ENCODE results near the gene FRMD4B.
"Not testable (repeated sequence)": the region's sequence is repeated elsewhere in the genome, so short reads cannot be mapped to it uniquely, and the experiment has no call there.

FRMD4B gene

DNA sequence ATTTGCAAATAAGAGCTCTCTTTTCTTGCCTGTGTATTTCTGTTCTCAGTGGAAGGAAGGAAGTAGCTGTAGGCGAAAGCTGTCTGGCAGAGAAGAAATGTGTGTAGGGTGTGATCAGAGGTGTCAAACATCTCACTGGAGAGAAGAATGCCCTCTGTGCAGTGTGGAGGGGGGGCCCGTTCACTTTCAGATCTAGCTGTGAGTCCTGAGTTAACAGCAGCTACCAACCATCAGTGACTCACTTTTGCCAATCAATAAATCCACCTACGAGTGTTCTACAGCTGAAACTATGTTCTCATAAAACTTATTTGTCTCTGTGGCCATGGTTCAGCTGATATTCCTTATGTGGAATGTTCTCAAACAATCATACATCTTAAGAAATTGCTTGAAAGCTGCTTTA lies 103.7 kb downstream of the FRMD4B start:
- peak; percentile 79 for DNase-seq

DNA sequence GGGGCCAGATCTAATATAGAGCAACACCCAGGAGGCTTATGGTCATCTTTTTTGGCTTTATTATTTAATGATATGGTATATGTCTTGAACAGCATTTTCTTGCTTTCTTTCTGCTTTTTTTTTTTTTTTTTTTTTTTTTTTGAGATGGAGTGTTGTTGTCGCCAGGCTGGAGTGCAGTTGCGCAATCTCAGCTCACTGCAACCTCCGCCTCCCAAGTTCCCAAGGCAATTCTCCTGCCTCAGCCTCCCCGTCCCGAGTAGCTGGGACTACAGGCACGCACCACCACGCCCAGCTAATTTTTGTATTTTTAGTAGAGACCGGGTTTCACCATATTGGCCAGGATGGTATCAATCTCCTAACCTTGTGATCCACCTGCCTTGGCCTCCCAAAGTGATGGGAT lies 108.5 kb downstream of the FRMD4B start:
- DNase-seq, result not testable (repeated sequence)

DNA sequence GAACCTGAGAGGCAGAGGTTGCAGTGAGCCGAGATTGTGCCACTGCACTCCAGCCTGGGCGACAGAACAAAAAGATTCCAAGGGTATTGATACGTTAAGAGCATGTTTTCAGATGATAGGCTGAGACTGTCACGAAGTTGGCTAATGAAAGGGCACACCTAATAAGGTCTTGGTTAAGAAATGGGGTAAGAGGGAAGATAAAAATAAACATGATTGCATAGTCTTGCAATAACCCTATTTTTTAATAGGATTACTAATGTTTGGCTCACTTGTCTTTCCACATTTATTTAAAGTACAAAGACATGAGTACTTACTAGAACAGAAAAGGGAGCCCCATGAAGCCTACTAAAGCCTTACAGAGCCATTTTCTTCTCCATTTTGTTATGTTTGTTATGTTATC lies 109.0 kb downstream of the FRMD4B start:
- DNase-seq, result no peak

DNA sequence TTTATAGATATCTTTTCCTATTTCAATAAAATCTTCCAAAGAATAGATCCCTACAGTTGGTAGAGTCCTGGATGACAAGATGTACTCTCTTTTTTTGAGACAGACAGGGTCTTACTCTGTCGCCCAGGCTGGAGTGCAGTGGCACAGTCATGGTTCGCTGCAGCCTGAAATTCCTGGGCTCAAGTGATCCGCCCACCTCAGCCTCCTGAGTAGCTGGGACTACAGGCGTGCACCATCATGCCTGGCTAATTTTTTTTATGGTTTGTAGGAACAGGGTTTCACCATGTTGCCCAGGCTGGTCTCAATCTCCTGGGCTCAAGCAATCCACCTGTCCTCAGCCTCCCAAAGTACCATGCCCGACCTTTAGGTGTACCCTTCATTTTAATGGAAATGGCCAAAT lies 109.7 kb downstream of the FRMD4B start:
- not testable (repeated sequence) for DNase-seq

DNA sequence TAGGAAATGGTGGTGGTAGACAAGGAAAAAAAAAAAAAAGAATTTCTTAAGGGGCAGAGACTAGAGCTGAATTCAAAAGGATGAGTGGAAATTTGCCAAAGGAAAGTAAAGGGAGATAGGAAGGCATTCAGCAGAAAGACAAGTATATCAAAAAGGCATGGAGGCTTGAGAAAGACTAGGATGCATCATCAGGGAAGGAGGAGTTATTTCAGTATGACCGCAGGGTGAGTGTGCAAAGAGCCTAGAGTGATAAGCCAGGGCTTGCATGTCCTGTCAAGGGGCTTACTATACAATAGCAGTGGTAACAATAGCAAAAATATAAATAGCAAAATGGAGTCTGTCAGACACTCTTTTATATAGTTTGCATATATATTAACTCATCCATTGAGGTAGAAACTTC lies 112.0 kb downstream of the FRMD4B start:
- no peak for DNase-seq

DNA sequence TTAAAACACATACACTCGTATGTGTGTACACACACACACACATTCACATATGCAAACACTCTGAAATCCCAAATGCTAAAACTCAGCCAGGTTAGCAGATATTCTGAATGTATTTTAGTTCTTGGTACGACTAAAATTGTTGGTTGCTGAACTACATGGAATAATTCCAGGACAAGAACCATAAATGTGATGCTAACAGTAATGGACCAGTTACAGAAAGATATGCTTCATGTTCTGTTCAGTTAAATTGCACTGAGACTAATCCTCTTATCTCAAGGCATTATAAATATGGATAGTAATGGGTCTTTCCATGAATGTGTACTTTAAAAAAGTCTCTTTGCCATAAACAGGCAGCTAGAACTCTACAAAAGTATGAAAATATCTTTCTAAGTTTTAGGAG lies 113.3 kb downstream of the FRMD4B start:
- DNase-seq, result no peak

DNA sequence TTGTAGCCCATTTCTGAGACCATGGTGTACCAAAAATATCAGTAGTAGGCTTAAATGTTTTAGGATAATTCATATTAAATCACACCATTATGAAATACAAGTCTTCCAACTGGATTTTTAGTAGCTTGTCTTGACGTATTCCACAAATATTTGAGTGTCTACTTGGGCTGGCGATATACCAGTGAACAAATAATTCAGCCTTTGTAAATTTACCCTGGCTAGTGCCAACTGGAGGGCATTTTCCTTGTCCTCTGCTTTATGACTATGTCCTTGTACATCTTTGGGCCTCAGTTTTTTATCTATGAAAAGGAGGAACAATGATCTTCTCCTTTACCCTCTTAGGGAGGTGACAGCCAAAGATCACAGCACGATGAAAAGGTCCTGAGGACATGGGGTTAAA lies 114.8 kb downstream of the FRMD4B start:
- DNase-seq, result no peak

DNA sequence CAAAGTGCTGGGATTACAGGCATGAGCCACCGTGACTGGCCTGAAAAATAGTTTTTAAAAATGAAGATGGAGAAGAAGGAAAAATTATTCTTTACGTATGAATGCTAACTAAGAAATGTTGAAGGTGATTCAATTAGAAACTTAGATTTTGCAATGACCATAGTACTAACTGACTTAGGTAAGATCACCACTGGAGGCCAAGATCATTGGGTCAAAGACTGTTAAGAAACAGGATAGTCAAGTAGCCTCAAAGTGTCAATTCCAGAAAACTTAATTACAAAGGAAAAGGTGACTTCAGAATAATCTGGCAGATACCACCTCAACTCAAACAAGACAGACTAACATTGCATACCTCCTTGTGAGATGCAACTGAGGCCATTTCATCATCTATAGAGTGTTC lies 119.3 kb downstream of the FRMD4B start:
- DNase-seq, result no peak

DNA sequence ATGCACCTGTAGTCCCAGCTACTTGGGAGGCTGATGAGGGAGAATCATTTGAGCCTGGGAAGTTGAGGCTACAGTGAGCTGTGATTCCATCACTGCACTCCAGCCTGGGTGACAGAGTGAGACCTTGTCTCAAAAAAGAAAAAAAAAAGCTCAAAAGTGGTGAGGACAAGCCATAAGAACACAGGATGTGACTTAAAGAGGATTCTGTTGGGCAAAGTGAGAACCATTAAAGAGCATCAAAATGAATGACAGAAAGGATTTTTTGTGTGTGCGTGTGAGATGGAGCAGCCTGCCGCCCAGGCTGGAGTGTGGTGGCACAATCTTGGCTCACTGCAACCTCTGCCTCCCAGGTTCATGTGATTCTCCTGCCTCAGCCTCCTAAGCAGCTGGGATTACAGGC lies 119.8 kb downstream of the FRMD4B start:
- DNase-seq, result not testable (repeated sequence)

DNA sequence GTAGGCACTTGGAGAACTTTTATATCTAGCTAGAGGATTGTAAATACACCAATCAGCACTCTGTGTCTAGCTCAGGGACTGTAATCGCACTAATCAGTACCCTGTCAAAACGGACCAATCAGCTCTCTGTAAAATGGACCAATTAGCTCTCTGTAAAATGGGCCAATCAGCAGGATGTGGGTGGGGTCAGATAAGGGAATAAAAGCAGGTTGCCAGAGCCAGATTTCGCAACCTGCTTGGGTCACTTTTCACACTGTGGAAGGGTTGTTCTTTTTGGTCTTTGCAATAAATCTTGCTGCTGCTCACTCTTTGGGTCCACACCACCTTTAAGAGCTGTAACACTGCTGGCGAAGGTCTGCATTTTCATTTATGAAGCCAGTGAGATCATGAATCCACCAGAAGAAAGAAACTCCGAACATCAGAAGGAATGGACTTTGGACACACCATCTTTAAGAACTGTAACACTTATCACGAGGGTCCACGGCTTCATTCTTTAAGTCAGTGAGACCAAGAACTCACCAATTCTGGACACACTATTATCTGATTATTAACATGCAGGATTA lies 125.0 kb downstream of the FRMD4B start:
- DNase-seq, result not testable (repeated sequence)

DNA sequence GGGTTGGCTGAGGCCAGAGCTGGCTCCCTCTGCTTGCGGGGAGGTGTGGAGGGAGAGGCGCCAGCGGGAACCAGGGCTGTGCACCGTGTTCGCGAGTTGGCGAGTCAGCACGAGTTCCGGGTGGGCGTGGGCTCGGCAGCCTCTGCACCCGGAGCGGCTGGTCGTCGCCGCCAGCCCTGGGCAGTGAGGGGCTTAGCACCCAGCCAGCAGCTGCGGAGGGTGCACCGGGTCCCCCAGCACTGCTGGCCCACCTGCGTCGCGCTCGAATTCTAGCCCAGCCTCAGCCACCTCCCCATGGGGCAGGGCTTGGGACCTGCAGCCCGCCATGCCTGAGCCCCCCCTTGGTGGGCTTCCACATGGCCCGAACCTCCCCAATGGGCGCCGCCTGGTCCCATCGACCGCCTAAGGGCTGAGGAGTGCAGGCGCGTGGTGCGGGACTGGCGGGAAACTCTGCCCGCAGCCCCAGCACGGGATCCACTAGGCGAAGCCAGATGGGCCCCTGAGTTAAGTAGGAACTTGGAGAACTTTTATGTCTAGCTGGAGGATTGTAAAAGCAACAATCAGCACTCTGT lies 125.6 kb downstream of the FRMD4B start:
- DNase-seq, result no peak

DNA sequence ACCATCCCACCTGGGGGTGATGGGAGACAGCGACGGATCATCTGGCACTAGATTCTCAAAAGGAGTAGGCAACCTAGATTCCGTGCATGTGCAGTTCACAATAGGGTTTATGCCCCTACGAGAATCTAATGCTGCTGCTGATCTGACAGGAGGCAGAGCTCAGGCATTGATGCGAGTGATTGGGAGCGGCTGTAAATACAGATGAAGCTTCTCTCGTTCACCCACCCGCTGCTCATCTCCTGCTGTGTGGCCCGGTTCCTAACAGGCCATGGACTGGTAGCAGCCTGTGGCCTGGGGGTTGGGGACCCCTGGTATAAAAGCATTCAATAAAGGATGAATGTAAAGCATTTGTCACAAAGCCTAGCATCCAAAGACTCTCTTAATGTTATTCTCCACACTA lies 126.8 kb downstream of the FRMD4B start:
- no peak for DNase-seq

DNA sequence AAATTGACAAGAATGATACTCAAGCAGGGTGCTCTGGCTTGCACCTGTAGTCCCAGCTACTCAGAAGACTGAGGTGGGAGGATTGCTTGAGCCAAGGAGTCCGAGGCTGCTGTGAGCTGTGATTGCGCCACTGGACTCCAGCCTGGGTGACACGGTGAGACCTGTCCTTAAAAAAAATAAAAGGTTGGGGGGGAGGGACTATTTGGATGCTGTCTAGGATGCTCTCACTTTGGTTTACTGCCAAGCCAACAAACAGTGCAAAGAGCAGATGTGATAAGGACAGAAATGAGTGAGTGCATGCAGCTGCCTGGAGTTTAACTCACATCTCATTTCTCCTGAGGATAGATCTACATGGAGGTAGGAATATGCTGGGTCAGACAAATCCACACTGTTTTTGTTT lies 130.0 kb downstream of the FRMD4B start:
- no peak for DNase-seq

DNA sequence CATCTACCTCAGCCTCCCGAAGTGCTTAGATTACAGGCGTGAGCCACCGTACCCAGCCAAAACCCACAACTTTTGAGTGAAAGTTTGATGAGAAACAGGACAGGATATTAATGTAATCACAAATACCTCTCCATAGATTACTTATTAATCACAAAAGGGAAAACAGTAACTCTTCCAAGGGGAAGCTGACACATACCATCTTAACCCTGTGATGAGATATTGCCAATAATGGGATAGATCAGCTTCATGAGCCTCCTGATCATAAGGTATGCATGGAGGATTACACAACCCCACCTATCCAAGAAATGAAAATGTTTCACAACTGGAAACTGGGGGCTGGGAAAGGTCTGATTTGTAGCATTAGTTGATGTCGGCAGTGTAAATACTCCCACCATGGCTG lies 131.5 kb downstream of the FRMD4B start:
- no peak for DNase-seq

DNA sequence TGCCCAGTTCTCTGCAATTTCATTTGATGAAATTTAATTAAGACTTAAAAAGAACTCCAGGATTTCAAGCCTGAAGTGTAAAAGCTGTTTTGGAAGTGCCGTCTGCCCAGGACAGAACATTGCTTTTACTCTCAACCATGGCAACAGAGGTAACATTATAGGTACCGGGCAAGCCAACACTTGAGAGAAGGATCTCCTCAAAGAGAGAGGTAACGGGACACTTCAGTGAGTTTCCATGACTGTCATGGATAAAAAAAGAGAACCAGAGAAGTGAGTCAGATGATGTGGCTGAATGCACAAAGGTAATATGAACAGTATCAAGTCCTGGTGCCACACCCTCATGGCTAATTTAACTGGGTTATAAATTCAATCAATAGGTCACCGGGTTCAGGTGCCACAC lies 133.3 kb downstream of the FRMD4B start:
- no peak for DNase-seq

DNA sequence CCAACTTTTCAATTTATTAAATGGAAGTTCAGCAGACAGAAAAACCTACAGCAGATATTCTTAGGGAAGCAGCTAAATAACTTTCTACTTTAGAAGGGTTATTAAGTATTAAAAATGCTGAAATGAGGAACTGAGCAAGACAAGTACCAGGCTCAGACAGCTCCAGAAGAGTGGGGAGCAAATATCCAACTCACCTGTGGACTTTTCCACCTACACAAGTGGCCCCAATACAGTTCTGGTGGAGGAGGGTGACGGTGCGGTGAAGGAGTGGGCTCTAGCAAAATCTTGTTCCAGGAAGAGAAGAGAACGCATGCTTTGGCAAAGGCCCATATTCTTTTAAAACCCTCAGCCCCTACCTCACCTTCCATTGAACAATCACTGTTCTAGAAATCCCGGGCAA lies 133.7 kb downstream of the FRMD4B start:
- DNase-seq, result no peak

DNA sequence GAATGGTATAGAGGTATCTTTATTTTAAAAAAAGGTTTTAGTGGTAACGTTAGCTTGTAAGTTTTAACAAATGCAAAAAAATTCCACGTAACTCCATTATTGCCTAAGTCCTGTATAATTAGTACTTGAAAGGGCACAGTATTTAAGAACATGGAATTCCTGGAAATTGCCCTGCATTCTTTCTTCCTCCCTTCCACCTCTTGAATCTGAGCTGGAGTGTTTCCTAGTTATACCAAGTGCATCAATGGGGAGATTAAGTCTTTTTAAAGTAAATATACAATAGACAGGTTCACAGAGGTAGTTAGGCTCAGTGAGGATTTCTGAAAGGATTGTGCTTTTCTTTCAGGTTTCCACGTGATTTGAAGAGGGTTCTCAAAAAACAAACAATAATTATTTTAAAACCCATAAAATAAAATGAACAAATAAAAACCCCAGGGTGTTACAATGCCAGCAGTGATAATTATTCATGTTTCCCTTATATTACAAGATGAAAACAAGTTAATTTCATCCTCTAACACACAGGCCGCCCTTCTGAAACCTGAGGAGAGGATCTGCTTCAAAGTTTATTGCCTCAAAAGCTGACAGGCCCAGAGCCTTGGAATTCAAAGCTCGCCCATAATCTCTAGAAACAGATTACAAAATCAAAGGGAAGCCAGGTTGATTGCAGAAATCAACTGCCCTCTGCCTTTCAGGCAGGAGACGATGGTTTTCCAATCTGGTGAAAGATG lies 134.6 kb downstream of the FRMD4B start:
- no peak for DNase-seq

DNA sequence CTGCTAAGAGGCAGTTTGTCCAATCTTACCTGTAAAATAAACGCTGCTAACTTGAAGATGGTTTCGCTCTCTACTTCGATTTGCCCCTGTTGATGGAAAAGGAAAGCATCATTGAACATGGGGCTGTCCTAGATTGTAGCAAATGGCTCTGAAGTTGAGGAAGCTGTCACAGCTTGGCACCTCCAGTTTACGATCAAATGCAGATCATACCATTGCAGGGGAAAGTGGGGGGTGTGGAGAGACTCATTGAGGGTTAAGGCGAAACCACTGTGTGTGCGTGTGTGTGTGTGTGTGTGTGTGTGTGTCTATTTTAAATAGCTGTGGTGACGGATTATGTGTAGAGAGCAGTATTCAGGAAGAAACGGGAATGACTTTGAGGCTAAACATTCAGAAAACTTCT lies 135.9 kb downstream of the FRMD4B start:
- DNase-seq, result peak; percentile 57

DNA sequence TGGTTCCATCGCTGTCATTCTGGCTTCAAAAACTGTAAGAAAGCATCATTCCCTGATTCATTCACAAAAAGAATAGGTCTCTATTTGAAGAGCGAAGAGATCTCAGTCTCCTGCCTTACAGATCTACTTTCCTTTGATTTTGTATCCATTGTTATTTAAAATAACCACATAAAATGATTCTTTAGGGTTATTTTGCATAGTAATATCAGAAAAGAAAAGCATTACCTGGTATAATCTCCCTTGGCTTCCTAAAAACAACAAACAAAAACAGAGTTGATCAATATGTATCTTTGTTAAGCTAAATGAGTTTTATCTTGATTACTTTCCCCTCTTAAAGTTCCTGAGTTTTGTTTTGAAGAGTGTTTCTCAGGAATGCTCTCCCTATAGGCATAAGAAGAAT lies 136.9 kb downstream of the FRMD4B start:
- DNase-seq, result no peak

DNA sequence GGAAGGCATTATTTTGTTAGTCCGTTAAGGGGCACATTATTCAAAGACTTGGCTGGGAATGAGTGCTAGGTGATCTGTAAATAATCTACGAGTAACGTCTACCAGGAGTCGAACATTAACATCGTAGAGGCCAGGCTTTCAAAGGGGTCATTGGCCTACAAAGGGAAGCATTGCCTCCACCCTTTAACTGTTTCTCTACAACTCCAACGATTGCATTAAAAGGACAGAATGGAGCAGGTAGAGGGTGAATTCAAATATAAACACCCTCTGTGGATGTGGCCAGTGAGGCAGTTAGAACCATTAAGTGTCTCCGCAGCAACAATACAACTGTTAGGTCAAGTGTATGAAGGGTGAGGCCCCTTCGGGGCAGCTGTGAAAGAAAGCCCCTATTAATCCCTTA lies 137.5 kb downstream of the FRMD4B start:
- no peak for DNase-seq

DNA sequence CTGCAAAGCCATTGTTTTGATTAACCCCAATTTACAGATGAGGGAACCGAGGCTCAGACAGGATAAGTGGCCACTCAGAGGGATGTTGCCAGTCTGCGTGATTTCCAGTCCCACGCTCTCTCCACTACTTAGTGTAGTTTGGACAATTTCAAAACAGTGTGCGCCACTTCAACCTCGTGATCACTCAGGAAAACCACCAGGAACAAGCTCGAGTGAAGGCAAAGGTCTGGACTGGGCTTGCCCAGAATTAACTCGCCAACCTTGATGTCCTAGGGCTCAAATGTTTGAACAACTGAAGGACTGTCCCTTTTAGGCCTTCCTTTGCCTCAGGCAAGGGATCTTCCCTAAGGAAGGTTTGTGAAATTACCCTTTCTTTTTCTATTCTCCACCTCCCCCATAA lies 139.3 kb downstream of the FRMD4B start:
- DNase-seq, result no peak

DNA sequence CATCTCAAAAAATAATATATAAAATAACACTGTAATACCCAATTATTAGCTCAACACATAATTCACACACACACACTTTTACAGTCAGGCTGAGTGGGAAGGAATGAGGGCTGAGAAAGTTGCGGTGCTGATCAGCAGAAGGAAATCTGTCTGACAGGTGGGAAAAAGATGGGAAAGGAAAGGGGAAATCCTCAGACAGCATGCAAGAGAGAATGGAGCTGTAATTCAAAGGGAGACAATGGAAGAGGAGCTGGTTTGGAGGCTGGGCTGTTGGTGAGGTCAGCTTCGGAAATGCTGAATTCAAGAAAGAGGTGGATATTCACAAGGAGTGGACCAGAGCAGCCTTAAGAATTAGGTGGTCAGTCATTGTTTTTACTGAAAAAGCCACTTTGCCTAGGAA lies 141.8 kb downstream of the FRMD4B start:
- DNase-seq, result no peak

DNA sequence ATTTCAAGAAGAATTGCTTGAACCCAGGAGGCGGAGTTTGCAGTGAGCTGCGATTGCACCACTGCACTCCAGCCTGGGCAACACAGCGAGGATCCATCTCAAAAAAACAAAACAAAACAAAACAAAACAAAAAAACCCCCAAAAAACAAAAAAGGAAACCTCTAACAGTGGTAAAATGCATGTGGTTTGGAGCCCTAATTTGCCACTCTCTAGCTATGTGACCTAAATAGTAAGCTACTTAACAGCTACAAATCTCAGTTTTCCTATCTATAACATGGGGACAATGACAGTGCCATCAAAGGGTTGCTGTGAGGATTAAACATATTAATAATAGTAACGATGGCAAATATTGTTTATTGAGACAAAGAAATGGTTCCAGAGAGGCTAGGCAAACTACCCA lies 144.1 kb downstream of the FRMD4B start:
- DNase-seq, result no peak

DNA sequence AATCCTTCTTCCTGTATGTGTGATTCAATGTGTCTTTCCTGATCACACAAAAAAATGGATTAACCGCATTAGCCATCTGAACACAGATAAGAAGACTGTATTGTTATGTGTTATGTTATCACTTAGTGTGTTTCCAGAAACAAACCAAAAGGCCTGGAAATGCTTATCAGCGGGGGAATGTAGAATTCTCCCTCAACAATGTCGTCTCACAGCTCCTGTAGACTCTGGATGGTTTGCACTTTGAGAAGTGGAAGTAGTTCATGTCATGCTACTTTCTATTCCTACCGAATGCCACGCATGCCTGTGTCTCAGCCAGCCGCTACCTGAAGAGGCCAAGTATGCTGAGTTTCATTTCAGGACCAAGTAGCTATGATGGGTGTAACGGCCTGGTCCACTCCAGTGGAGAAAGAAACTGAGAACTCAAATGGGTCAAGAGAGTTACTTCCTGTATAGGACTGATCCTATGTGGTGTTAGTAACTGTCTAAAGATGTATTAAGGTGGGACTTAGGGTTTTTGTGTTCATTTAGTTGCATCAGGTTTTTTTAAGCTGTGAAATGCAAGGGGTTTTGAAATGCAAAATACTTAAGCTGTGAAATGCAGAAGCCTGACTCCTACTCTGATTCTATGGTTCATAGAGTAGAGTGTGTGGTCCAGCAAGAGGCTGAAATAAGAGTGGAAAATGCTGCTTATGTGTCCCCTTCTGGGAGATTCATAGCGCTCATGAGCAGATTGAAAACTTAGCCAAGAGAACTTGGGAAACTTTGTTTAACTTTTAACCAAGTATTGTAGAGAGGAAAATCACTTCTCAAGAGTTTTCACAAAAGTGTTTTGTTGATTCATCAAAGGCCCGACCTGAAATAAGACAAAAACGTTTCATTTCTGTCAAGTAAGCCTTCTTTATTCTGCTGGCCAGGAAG lies 145.0 kb downstream of the FRMD4B start:
- DNase-seq, result no peak

All from activated naive CD4-positive, alpha-beta T cell treated with Interleukin-2 at 50 U/mL for 16 hours (primary cell).